ENCODE measurements around the gene TOX2.

The TOX2 gene

DNA sequence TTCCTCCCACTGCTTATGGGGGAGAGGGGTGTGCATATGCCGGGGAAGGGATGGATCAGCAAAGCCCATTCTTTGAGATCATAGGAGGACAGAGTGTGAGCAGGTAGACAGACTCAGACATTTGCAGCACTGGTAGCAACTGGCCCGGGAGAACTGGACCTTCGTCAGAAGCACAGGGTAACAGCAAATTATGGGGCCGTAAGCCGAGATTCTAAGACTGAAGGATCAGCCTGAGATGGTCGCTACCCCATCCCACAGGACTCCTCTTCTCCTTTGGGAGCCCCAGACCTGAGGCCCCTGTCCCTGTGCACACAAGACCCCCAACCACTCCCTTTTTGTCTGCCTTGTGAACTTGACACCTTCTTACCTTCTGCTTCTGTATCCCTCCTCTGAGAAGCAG is 106.5 kb downstream of the TOX2 start:
- TF ChIP-seq, protein P1, sequence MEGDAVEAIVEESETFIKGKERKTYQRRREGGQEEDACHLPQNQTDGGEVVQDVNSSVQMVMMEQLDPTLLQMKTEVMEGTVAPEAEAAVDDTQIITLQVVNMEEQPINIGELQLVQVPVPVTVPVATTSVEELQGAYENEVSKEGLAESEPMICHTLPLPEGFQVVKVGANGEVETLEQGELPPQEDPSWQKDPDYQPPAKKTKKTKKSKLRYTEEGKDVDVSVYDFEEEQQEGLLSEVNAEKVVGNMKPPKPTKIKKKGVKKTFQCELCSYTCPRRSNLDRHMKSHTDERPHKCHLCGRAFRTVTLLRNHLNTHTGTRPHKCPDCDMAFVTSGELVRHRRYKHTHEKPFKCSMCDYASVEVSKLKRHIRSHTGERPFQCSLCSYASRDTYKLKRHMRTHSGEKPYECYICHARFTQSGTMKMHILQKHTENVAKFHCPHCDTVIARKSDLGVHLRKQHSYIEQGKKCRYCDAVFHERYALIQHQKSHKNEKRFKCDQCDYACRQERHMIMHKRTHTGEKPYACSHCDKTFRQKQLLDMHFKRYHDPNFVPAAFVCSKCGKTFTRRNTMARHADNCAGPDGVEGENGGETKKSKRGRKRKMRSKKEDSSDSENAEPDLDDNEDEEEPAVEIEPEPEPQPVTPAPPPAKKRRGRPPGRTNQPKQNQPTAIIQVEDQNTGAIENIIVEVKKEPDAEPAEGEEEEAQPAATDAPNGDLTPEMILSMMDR (IDR thresholded peaks at IDR 0.05; ENCODE audit: borderline replicate concordance, insufficient read depth, low read depth, low read length) = no peak

DNA sequence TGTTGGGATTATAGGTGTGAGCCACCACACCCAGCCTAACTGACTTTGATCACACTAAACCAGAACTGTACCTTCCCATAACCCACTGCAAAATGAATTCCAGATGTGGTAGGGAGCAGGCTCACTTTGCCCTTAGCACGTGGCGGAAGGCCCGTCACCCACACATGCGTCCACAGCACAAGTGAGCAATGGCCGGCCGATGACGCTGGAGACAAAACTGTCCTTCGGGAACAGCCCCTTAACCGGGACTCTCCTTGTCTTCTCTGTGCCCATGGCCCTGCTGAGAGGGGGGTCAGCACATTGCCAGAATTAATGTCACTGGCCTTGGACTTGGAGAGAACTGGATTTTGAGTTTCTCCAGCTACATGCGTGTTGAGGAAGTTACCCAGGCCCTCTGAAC is 107.2 kb downstream of the TOX2 start:
- TF ChIP-seq, protein P1 (IDR thresholded peaks at IDR 0.05; ENCODE audit: borderline replicate concordance, insufficient read depth, low read depth, low read length) = no peak
- H3K4me3 ChIP-seq (ENCODE audit: low read depth, low read length) = no peak overlapping the region

More for the DNA sequence above, 106.5 kb downstream of the TOX2 start:
- H3K4me3 ChIP-seq (ENCODE audit: low read depth, low read length) = no peak overlapping the region

DNA sequence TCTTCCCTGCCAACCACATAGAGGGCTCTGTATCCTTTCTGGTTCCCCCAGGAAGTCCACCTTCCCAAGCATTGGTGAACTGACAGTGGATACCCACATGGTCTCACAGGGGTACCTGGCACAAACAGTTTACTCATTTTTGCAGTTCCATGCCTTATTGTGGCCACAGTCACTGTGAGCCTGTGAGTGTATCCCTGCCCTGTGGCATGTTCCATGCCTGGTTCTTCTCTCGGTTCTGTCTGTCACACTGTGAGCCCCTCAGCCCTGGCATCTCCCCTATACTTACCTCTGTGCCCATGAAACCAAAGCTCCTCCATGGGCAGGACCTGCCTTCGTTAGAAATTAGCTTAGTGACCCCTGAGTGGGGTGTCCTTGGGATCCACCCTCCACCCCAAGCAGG is 107.8 kb downstream of the TOX2 start:
- TF ChIP-seq, protein P1 (IDR thresholded peaks at IDR 0.05; ENCODE audit: borderline replicate concordance, insufficient read depth, low read depth, low read length) = no peak
- H3K4me3 ChIP-seq (ENCODE audit: low read depth, low read length) = no peak overlapping the region

DNA sequence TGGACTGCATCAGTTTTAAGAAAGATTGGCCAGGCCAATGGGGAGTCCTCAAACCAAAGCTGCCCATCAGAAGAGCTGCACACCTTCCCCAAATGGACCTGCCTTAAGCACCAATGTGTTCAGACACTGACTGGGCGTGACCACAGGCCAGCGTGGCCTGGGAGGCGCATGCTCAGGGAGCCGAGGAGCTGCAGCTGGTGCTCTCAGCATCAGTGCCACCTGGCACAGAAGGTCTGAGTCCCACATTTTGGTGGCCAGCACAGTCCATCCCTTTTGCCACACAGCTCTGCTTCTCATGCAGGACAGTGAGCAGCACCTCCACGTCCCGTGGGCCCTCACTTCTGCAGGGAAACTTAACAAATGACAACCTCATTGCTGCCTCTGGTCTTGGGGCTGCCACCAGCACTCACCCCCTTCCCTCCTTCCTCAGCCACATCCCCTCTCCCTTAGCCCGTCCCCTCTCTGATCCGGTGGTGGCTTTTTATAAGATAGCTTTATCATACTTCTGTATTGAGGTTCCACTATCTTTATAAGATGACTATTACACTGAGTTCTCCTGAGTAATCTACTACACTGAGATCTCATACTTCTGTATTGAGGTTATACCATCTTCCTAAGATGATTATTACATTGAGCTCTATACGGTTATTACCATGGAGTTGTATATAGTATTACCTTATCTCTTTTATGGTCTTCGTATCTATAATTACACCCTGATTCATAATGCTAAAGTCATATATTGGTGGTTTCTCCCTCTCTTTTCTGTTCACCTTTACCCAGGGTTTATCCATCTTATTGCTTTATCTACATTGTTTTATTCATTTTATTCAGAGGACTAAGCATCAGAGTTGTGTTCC is 109.1 kb downstream of the TOX2 start:
- TF ChIP-seq, protein P1 (IDR thresholded peaks at IDR 0.05; ENCODE audit: borderline replicate concordance, insufficient read depth, low read depth, low read length) = no peak
- no peak overlapping the region for H3K4me3 ChIP-seq (ENCODE audit: low read depth, low read length)

DNA sequence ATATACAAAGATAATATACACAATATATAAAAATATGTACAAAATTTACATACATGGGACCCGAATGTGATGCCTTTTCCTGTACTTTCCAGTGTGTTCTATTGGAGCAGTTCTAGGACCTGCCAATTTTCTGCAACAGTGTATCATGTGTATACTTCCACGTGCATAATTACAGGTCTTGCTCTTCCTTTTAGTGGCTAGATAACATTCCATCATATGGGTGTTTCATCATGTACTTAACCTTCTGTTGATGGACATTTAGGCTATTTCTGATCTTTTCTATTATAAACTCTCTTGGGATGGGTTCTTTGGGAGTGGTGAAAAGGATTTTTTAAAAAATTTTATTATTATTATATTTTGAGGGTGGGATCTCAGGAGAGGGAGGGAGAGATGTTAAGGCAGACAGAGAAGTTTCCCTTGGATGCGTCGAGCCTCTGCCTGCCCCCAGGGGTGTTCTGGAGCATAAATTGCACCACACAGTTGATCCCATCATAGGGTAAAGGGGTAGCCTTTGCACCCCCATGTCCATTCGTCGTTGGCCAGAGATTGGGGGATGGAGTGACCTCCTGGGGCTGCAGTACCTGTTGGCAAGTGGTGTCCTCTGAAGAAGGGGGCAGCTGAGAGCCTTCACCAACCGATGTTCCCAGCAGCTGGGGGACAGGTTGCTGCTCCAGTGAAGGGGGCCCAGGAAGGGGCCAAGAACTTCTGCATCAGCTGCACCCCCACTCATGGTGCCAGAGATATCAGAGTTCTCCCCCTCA is 110.3 kb downstream of the TOX2 start:
- TF ChIP-seq, protein P1 (IDR thresholded peaks at IDR 0.05; ENCODE audit: borderline replicate concordance, insufficient read depth, low read depth, low read length) = no peak
- H3K4me3 ChIP-seq (ENCODE audit: low read depth, low read length) = no peak overlapping the region

DNA sequence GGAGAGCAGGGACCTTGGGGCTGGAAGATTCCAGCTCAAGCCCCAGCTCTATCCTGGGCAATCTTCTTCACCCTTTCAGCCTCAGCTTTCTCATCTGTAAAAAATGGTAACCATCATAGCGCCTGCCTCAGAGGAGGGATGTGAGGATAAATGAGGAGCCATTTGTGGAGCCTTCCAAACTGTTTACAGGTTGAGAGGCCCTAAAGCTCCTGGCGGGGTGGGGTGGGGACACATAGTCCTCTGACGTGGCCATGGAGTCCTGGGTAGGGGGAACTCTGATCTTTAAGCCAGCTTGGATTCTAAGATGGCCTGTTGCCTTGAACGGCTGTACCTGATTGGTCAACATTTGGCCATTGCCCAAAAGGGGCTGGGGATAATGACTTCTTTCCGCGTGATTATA is 111.1 kb downstream of the TOX2 start:
- TF ChIP-seq, protein P1 (IDR thresholded peaks at IDR 0.05; ENCODE audit: borderline replicate concordance, insufficient read depth, low read depth, low read length) = no peak
- no peak overlapping the region for H3K4me3 ChIP-seq (ENCODE audit: low read depth, low read length)

Data from GM12875 (cell line).